Small intestine (tissue), 7 donors: ENCODE data around the gene HSPBP1. TPM values are rescaled to one million over a fixed set of nuclear protein-coding genes. Genes with fewer than 3 reads are reported as not detected.

Experiments
- DNase-seq, 2 donors: peaks; one replicate each; pipeline versions ENCODE4 v3.0.0 to v3.0.0-alpha.2; 2013
- FAIRE-seq: peaks from 2 replicates; lab custom pipeline; 2012; peaks lifted over from hg19 to GRCh38; lab: Jason Lieb, UNC
- H3K27ac ChIP-seq, 3 donors: one replicate each; pipeline ENCODE4 v1.5.1; 2013; ENCODE audit warnings: low read length in 2 of 3, mild to moderate bottlenecking in 2 of 3, control low read depth in 1 of 3, inconsistent platforms in 1 of 3, low read depth in 1 of 3, moderate library complexity in 1 of 3
- H3K27me3 ChIP-seq, 3 donors: one replicate each; pipeline ENCODE4 v1.6.1; 2013; ENCODE audit warnings: low read length in 3 of 3, inconsistent platforms in 1 of 3; ENCODE audit not compliant: control insufficient read depth in 3 of 3, insufficient read depth in 3 of 3
- H3K36me3 ChIP-seq, 3 donors: one replicate each; pipeline ENCODE4 v1.6.1; 2013; ENCODE audit warnings: low read length in 3 of 3, inconsistent platforms in 1 of 3, low read depth in 1 of 3, mild to moderate bottlenecking in 1 of 3, moderate library complexity in 1 of 3; ENCODE audit not compliant: control insufficient read depth in 3 of 3, insufficient read depth in 2 of 3
- H3K4me1 ChIP-seq, 3 donors: one replicate each; pipeline ENCODE4 v1.6.1; 2013; ENCODE audit warnings: low read length in 2 of 3, inconsistent platforms in 1 of 3, low read depth in 1 of 3, mild to moderate bottlenecking in 1 of 3, moderate library complexity in 1 of 3; ENCODE audit not compliant: control insufficient read depth in 3 of 3, insufficient read depth in 2 of 3
- H3K4me3 ChIP-seq, 3 donors: one replicate each; pipeline ENCODE4 v1.5.1; 2013; ENCODE audit warnings: low read length in 3 of 3, control low read depth in 1 of 3, inconsistent platforms in 1 of 3, low read depth in 1 of 3, mild to moderate bottlenecking in 1 of 3, moderate library complexity in 1 of 3
- H3K9me3 ChIP-seq, 2 donors: one replicate each; pipeline ENCODE4 v1.6.1; 2013; ENCODE audit warnings: low read depth in 1 of 2, low read length in 1 of 2; ENCODE audit not compliant: control insufficient read depth in 2 of 2, insufficient read depth in 1 of 2
- WGBS, 3 donors: extraction: QIAGEN DNeasy Blood & Tissue Kit; methylation state at CpG; one replicate each; pipeline ENCODE4 v1.1.7; 2013; 5-methylcytosine and 5-hydroxymethylcytosine counted together
- polyA plus RNA-seq, 4 donors: library from polyadenylated mRNA; stranded (reverse) in 3 of 4; unstranded in 1 of 4; fragments of 200-250 nt in 3 of 4; fragments of 120-200 nt in 1 of 4; gene quantifications; one replicate each; pipeline versions ENCODE4 v1.2.1 to v1.2.3, GENCODE V29; 2013
- donor health status: healthy with polysubstance abuse.
- donor health status: control.
- donor health status: control.
- donor health status: Bipolar disorder and iron deficiency.
- donor health status: healthy.

The HSPBP1 gene
- polyA plus RNA-seq, 4 donors: 25.9 to 61.9 (median 31.4) TPM

GRCh38 chr19:55320844-55321419 lies 41.0 kb upstream of the HSPBP1 start:
- DNase-seq: no peak
- Histone ChIP-seq H3K4me3 (peak overlapping the region in 2 of 3 donors; percentile 59 to 77), H3K27me3 (peaks cover 0 to 3% (median 0%) of the 10 kb centered on the region in 3 donors), H3K4me1 (peaks cover 0 to 35% (median 0%) of the 10 kb centered on the region in 3 donors), H3K27ac (peak overlapping the region; percentile 81 to 92 (median 88)), H3K9me3 (peaks cover 0 to 15% of the 10 kb centered on the region in 2 donors), H3K36me3 (peaks cover 0 to 46% (median 8%) of the 10 kb centered on the region in 3 donors)
- 34 to 60% (median 47%) methylated on average over 8 of the region's 8 CpGs for WGBS, 3 donors
- no peak for FAIRE-seq

- H3K27ac ChIP-seq: peak overlapping the region in 1 of 3 donors; percentile 17
- FAIRE-seq: no peak
- WGBS, 3 donors: 39 to 51% (median 46%) methylated on average over 21 of the region's 21 CpGs
Observed at GRCh38 chr19:55319785-55320184, 39.9 kb upstream of the HSPBP1 start.

DNA sequence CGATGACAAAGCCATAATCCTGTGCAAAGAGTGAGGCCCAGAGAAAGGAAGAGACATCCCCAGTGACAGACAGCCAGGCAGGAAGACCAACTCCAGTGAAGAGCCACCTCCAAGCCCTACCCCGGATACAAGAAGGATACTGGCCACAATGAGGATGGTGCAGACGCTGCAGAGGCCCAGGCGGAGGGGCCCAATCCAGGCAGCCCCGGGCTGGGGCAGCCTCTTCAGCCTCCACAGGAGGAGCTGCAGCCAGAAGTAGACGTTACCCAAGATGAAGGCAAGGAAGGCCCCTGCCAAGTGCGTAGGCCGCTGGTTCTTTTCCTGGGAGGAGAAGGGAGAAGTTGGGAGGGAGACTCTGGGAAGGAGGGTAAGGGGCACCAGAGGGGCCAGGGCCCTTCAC lies 36.7 kb upstream of the HSPBP1 start:
- H3K9me3 ChIP-seq: peaks cover 0 to 10% of the 10 kb centered on the region in 2 donors
- H3K27ac ChIP-seq: no peak overlapping the region
- peaks cover 0 to 3% (median 0%) of the 10 kb centered on the region in 3 donors for H3K27me3 ChIP-seq
- H3K4me3 ChIP-seq: no peak overlapping the region
- DNase-seq (no peak), FAIRE-seq (no peak)
- 85 to 94% (median 91%) methylated on average over 8 of the region's 8 CpGs for WGBS, 3 donors
- H3K4me1 ChIP-seq: peaks cover 0 to 17% (median 0%) of the 10 kb centered on the region in 3 donors
- H3K36me3 ChIP-seq: peaks cover 0 to 84% (median 9%) of the 10 kb centered on the region in 3 donors

More at GRCh38 chr19:55319785-55320184, 39.9 kb upstream of the HSPBP1 start:
- peak; percentile 36 to 60 for DNase-seq
- Histone ChIP-seq H3K4me3 (peak overlapping the region in 2 of 3 donors; percentile 59 to 77), H3K36me3 (peaks cover 0 to 56% (median 9%) of the 10 kb centered on the region in 3 donors), H3K9me3 (peaks cover 0 to 16% of the 10 kb centered on the region in 2 donors), H3K27me3 (peaks cover 0 to 3% (median 0%) of the 10 kb centered on the region in 3 donors), H3K4me1 (peaks cover 0 to 35% (median 0%) of the 10 kb centered on the region in 3 donors)

DNA sequence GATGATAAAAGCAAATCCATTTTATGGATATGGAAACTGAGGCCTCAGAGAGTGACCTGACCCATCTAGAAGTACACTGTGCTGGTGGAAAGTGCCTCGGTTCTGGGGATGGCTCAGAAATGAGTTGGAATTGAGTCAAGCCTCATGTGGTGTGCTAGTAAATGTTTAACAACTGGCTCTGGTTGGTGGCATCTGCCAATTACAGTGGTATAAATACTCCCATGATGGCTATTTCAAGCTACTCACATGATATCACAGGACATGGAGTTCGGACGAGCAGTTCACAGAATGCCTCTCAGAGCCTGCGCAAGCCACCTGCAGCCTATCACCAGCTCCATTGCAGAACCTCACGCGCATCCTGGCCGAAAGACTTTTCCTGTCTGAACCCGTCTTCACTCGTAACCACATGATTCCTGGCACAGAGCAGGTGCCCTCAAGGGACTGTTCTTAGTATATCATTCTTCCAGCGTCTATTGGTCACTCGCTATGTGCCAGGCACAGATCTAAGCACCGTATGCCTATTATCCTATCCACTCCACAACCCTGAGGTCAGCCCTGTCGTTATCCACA lies 36.1 kb upstream of the HSPBP1 start:
- DNase-seq: no peak
- WGBS, 3 donors: 87 to 93% (median 91%) methylated on average over 13 of the region's 13 CpGs
- peaks cover 0 to 10% of the 10 kb centered on the region in 2 donors for H3K9me3 ChIP-seq
- H3K4me1 ChIP-seq: peaks cover 0 to 14% (median 0%) of the 10 kb centered on the region in 3 donors
- H3K36me3 ChIP-seq: peaks cover 0 to 90% (median 9%) of the 10 kb centered on the region in 3 donors
- H3K27ac ChIP-seq: no peak overlapping the region
- no peak for FAIRE-seq
- H3K4me3 ChIP-seq: no peak overlapping the region
- peaks cover 0 to 3% (median 0%) of the 10 kb centered on the region in 3 donors for H3K27me3 ChIP-seq

DNA sequence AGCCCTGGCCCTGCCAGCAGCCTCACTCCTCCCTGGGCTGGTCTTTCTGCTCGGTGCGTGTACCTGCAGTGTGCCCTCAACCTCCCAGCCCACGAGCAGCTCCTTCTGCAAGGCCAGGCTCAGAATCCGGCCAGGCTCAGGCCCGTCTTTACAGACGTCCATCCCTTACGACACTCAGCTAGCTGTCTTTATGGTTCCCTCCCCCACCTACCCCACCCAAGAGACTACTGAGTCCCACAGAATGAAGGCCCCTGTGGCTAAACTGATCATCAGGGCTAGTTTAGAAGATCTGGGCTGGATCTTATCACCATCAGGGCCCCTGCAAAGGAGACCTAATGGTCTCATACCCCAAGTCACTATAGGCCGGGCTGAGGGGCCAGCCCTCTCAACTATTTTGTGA lies 34.5 kb upstream of the HSPBP1 start:
- Histone ChIP-seq H3K27me3 (no peaks in the 10 kb centered on the region), H3K27ac (no peak overlapping the region), H3K4me1 (peaks cover 0 to under 1% (median 0%) of the 10 kb centered on the region in 3 donors), H3K4me3 (no peak overlapping the region), H3K9me3 (peaks cover 0 to 15% of the 10 kb centered on the region in 2 donors), H3K36me3 (peaks cover 0 to 84% (median 7%) of the 10 kb centered on the region in 3 donors)
- 86 to 95% (median 91%) methylated on average over 8 of the region's 8 CpGs for WGBS, 3 donors
- DNase-seq: no peak
- FAIRE-seq: no peak

- FAIRE-seq (no peak), DNase-seq (no peak)
- WGBS, 3 donors: 82 to 88% (median 87%) methylated on average over 38 to 47 of the region's 47 CpGs
Observed at GRCh38 chr19:55312621-55313512, 33.0 kb upstream of the HSPBP1 start.

DNA sequence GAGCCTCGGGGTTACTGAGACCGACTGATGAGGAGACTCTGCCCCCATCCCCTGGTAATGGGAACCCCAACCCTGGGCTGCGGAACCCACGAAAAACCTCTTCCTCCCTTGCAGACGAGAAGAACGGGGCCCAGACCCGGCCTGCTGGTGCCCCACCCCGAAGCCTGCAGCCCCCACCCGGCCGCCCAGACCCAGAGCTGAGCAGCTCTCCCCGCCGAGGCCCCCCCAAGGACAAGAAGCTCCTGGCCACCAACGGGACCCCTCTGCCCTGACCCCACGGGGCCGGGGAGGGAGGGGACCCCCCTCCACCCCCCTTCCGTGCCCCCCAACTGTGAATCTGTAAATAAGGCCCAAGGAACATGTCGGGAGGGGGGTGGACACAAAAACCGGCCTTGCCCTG lies 31.9 kb upstream of the HSPBP1 start:
- no peaks in the 10 kb centered on the region for H3K27me3 ChIP-seq
- peaks cover 0 to 69% (median 7%) of the 10 kb centered on the region in 3 donors for H3K36me3 ChIP-seq
- FAIRE-seq (no peak), DNase-seq (no peak)
- no peak overlapping the region for H3K27ac ChIP-seq
- no peaks in the 10 kb centered on the region for H3K4me1 ChIP-seq
- peaks cover 0 to 21% of the 10 kb centered on the region in 2 donors for H3K9me3 ChIP-seq
- no peak overlapping the region for H3K4me3 ChIP-seq
- 77 to 85% (median 82%) methylated on average over 12 to 18 of the region's 18 CpGs for WGBS, 3 donors

More at GRCh38 chr19:55312621-55313512, 33.0 kb upstream of the HSPBP1 start:
- peaks cover 0 to 78% (median 7%) of the 10 kb centered on the region in 3 donors for H3K36me3 ChIP-seq
- no peak overlapping the region for H3K4me3 ChIP-seq
- H3K27me3 ChIP-seq: no peaks in the 10 kb centered on the region
- no peaks in the 10 kb centered on the region for H3K4me1 ChIP-seq
- H3K27ac ChIP-seq: no peak overlapping the region
- H3K9me3 ChIP-seq: peaks cover 0 to 22% of the 10 kb centered on the region in 2 donors

- Histone ChIP-seq H3K27ac (no peak overlapping the region), H3K4me3 (no peak overlapping the region), H3K4me1 (no peaks in the 10 kb centered on the region), H3K27me3 (no peaks in the 10 kb centered on the region), H3K36me3 (peaks cover 0 to 65% (median 4%) of the 10 kb centered on the region in 3 donors), H3K9me3 (peaks cover 0 to 17% of the 10 kb centered on the region in 2 donors)
- DNase-seq: no peak
- 69 to 81% (median 74%) methylated on average over 9 of the region's 9 CpGs for WGBS, 3 donors
- FAIRE-seq: no peak
Observed at GRCh38 chr19:55311397-55311796, 31.5 kb upstream of the HSPBP1 start.
